Right atrium auricular region (tissue), 2 donors: Measurements from ENCODE around the gene LYL1. TPM values are rescaled to one million over a fixed set of nuclear protein-coding genes. Genes with fewer than 3 reads are reported as not detected.

Experiments used
- DNase-seq: peaks from one replicate; pipeline ENCODE4 v3.0.0-alpha.2; 2019; ENCODE audit warnings: low spot score
- H3K27ac ChIP-seq, 2 donors: fragments of 200-600 bp; sonication (generic); 1 replicate in 1 of 2; 2 replicates in 1 of 2; pipeline ENCODE4 v1.5.1; 2016 to 2019
- H3K27me3 ChIP-seq, 2 donors: fragments of 200-600 bp; sonication (generic); one replicate each; pipeline versions ENCODE4 v1.5.1 to v1.6.0; 2017 to 2019
- H3K36me3 ChIP-seq: fragments of 200-600 bp; sonication (generic); one replicate; pipeline ENCODE4 v1.5.1; 2016
- H3K4me1 ChIP-seq, 2 donors: fragments of 200-600 bp; sonication (generic); one replicate each; pipeline versions ENCODE4 v1.5.1 to v1.6.0; 2017 to 2019
- H3K4me3 ChIP-seq, 2 donors: fragments of 200-600 bp; sonication (generic); 1 replicate in 1 of 2; 2 replicates in 1 of 2; pipeline ENCODE4 v1.5.1; 2017 to 2019; ENCODE audit warnings: mild to moderate bottlenecking in 1 of 2, moderate library complexity in 1 of 2
- H3K9me3 ChIP-seq, 2 donors: fragments of 200-600 bp; sonication (generic); one replicate each; pipeline ENCODE4 v1.5.1; 2019
- CTCF ChIP-seq, 2 donors: fragments of 200-600 bp; sonication (generic); IDR thresholded peaks; one replicate each; pipeline ENCODE4 v1.5.1; 2019; ENCODE audit warnings: antibody characterized with exemption in 2 of 2
- total RNA-seq, 2 donors: library from RNA; depleted of rRNA; stranded (reverse); fragments of >200 nt; gene quantifications; one replicate each; pipeline ENCODE4 v1.1.0, GENCODE V29; 2016

The LYL1 gene
- total RNA-seq, 2 donors from 2014 or later = 10.2 to 15.3 TPM

GRCh38 chr19:13094106-13094504 is 8.6 kb downstream of the LYL1 start:
- H3K36me3 ChIP-seq = peaks cover 6% of the 10 kb centered on the region
- no peaks in the 10 kb centered on the region for H3K27me3 ChIP-seq
- peak; percentile 13 to 40 for TF ChIP-seq CTCF (IDR thresholded peaks at IDR 0.05)
- peaks cover 0 to 94% of the 10 kb centered on the region in 2 donors for H3K4me1 ChIP-seq
- no peaks in the 10 kb centered on the region for H3K9me3 ChIP-seq
- DNase-seq = no peak
- H3K4me3 ChIP-seq = no peak overlapping the region
- peak overlapping the region; percentile 84 to 85 for H3K27ac ChIP-seq

- Histone ChIP-seq H3K36me3 (peaks cover 6% of the 10 kb centered on the region), H3K27ac (peak overlapping the region; percentile 84 to 85), H3K27me3 (no peaks in the 10 kb centered on the region), H3K4me3 (no peak overlapping the region), H3K4me1 (peaks cover 0 to 91% of the 10 kb centered on the region in 2 donors), H3K9me3 (no peaks in the 10 kb centered on the region)
- peak; percentile 96 to 97 for TF ChIP-seq CTCF (IDR thresholded peaks at IDR 0.05)
- DNase-seq = peak; percentile 95
Measured at GRCh38 chr19:13093407-13094105, 9.1 kb downstream of the LYL1 start.

- peaks cover 11% of the 10 kb centered on the region for H3K36me3 ChIP-seq
- no peaks in the 10 kb centered on the region for H3K9me3 ChIP-seq
- peak overlapping the region; percentile 84 to 85 for H3K27ac ChIP-seq
- no peaks in the 10 kb centered on the region for H3K27me3 ChIP-seq
- no peak for TF ChIP-seq CTCF (IDR thresholded peaks at IDR 0.05)
- H3K4me3 ChIP-seq = no peak overlapping the region
- peaks cover 0 to 82% of the 10 kb centered on the region in 2 donors for H3K4me1 ChIP-seq
- no peak for DNase-seq
Measured at GRCh38 chr19:13092606-13093235, 9.9 kb downstream of the LYL1 start.

GRCh38 chr19:13092158-13092543 is 10.5 kb downstream of the LYL1 start:
- no peaks in the 10 kb centered on the region for H3K27me3 ChIP-seq
- H3K4me3 ChIP-seq = no peak overlapping the region
- H3K4me1 ChIP-seq = peaks cover 0 to 77% of the 10 kb centered on the region in 2 donors
- H3K9me3 ChIP-seq = no peaks in the 10 kb centered on the region
- no peak for TF ChIP-seq CTCF (IDR thresholded peaks at IDR 0.05)
- no peak for DNase-seq
- H3K36me3 ChIP-seq = peaks cover 13% of the 10 kb centered on the region
- peak overlapping the region; percentile 84 to 85 for H3K27ac ChIP-seq

- no peak for TF ChIP-seq CTCF (IDR thresholded peaks at IDR 0.05)
- peak; percentile 84 for DNase-seq
- peak overlapping the region; percentile 84 to 85 for H3K27ac ChIP-seq
- no peak overlapping the region for H3K4me3 ChIP-seq
- no peaks in the 10 kb centered on the region for H3K9me3 ChIP-seq
- H3K4me1 ChIP-seq = peaks cover 0 to 72% of the 10 kb centered on the region in 2 donors
- H3K36me3 ChIP-seq = peaks cover 19% of the 10 kb centered on the region
- no peaks in the 10 kb centered on the region for H3K27me3 ChIP-seq
Measured at GRCh38 chr19:13091400-13092157, 11.1 kb downstream of the LYL1 start.
